Measurements from ENCODE around the gene KIF1A. TPM values are rescaled to one million over a fixed set of nuclear protein-coding genes. Genes with fewer than 3 reads are reported as not detected.

Gene KIF1A
- total RNA-seq, 1 experiment from 2014 or later: not detected

- Histone ChIP-seq H3K27ac (ENCODE audit: low read length) (no peak overlapping the region), H3F3A (ENCODE audit: low read length, unreplicated experiment) (no peaks in the 10 kb centered on the region), H2AFZ (ENCODE audit: low read length) (no peak overlapping the region), H3K9me3 (ENCODE audit: low read length) (no peaks in the 10 kb centered on the region), H3K36me3 (ENCODE audit: low read depth, low read length) (no peaks in the 10 kb centered on the region), H3K9me2 (replicated peaks; ENCODE audit: low read length) (no peaks in the 10 kb centered on the region), H3K79me2 (ENCODE audit: low read length) (no peaks in the 10 kb centered on the region), H3K27me3 (ENCODE audit: low read length) (peaks cover 36% of the 10 kb centered on the region), H3K9ac (ENCODE audit: low read length) (no peak overlapping the region), H3K4me1 (ENCODE audit: insufficient read depth, low read length) (no peaks in the 10 kb centered on the region), H4K20me1 (ENCODE audit: low read length) (no peaks in the 10 kb centered on the region), H3K4me3 (ENCODE audit: low read length) (no peak overlapping the region), H3K4me2 (ENCODE audit: low read length) (no peak overlapping the region)
- intact Hi-C loops (cut with micrococcal nuclease): no loop called here
- no TSS peak for BruUV-seq (replicated peaks)
- ATAC-seq (no peak), DNase-seq (no peak)
- TF ChIP-seq EZH2phosphoT487 (IDR thresholded peaks at IDR 0.05; ENCODE audit: borderline replicate concordance, low read length): no peak
- TF ChIP-seq CTCF (conservative IDR thresholded peaks at IDR 0.05; ENCODE audit: low read depth, low read length): no peak
- TF ChIP-seq EZH2 (IDR thresholded peaks at IDR 0.05; ENCODE audit: low read length, unreplicated experiment): no peak
- ChIA-PET CTCF (no interaction called here), POLR2A (ENCODE audit: unreplicated experiment) (no interaction called here)
These were observed 13.8 kb upstream of the KIF1A start for GRCh38 chr2:240833724-240834285.

GRCh38 chr2:240832921-240833494 is 13.0 kb upstream of the KIF1A start:
- ATAC-seq: no peak
- BruUV-seq (replicated peaks): no TSS peak
- no peaks in the 10 kb centered on the region for H3F3A ChIP-seq (ENCODE audit: low read length, unreplicated experiment)
- no peak overlapping the region for H3K27ac ChIP-seq (ENCODE audit: low read length)
- no peaks in the 10 kb centered on the region for H3K9me2 ChIP-seq (replicated peaks; ENCODE audit: low read length)
- H2AFZ ChIP-seq (ENCODE audit: low read length): no peak overlapping the region
- no peak overlapping the region for H3K4me3 ChIP-seq (ENCODE audit: low read length)
- intact Hi-C loops (cut with micrococcal nuclease): no loop called here
- H3K9ac ChIP-seq (ENCODE audit: low read length): no peak overlapping the region
- DNase-seq: no peak
- no peaks in the 10 kb centered on the region for H4K20me1 ChIP-seq (ENCODE audit: low read length)
- POLR2A ChIA-PET (ENCODE audit: unreplicated experiment): no interaction called here
- no peaks in the 10 kb centered on the region for H3K79me2 ChIP-seq (ENCODE audit: low read length)
- TF ChIP-seq EZH2 (IDR thresholded peaks at IDR 0.05; ENCODE audit: low read length, unreplicated experiment): no peak
- no peak for TF ChIP-seq EZH2phosphoT487 (IDR thresholded peaks at IDR 0.05; ENCODE audit: borderline replicate concordance, low read length)
- TF ChIP-seq CTCF (conservative IDR thresholded peaks at IDR 0.05; ENCODE audit: low read depth, low read length): no peak
- peaks cover 43% of the 10 kb centered on the region for H3K27me3 ChIP-seq (ENCODE audit: low read length)
- no peak overlapping the region for H3K4me2 ChIP-seq (ENCODE audit: low read length)
- CTCF ChIA-PET: no interaction called here
- H3K36me3 ChIP-seq (ENCODE audit: low read depth, low read length): no peaks in the 10 kb centered on the region
- H3K9me3 ChIP-seq (ENCODE audit: low read length): no peaks in the 10 kb centered on the region
- H3K4me1 ChIP-seq (ENCODE audit: insufficient read depth, low read length): no peaks in the 10 kb centered on the region

GRCh38 chr2:240832205-240832727 is 12.2 kb upstream of the KIF1A start:
- Histone ChIP-seq H3K4me3 (ENCODE audit: low read length) (peak overlapping the region; percentile 38), H4K20me1 (ENCODE audit: low read length) (no peaks in the 10 kb centered on the region), H2AFZ (ENCODE audit: low read length) (peak overlapping the region; percentile 61), H3K9me2 (replicated peaks; ENCODE audit: low read length) (no peaks in the 10 kb centered on the region), H3K27ac (ENCODE audit: low read length) (no peak overlapping the region), H3F3A (ENCODE audit: low read length, unreplicated experiment) (no peaks in the 10 kb centered on the region), H3K4me2 (ENCODE audit: low read length) (peak overlapping the region; percentile 71), H3K27me3 (ENCODE audit: low read length) (peaks cover 50% of the 10 kb centered on the region), H3K4me1 (ENCODE audit: insufficient read depth, low read length) (no peaks in the 10 kb centered on the region), H3K79me2 (ENCODE audit: low read length) (no peaks in the 10 kb centered on the region), H3K9me3 (ENCODE audit: low read length) (no peaks in the 10 kb centered on the region), H3K9ac (ENCODE audit: low read length) (no peak overlapping the region), H3K36me3 (ENCODE audit: low read depth, low read length) (no peaks in the 10 kb centered on the region)
- peak; percentile 71 for DNase-seq
- CTCF ChIA-PET: no interaction called here
- TF ChIP-seq EZH2 (IDR thresholded peaks at IDR 0.05; ENCODE audit: low read length, unreplicated experiment) (no peak), CTCF (conservative IDR thresholded peaks at IDR 0.05; ENCODE audit: low read depth, low read length) (no peak), EZH2phosphoT487 (IDR thresholded peaks at IDR 0.05; ENCODE audit: borderline replicate concordance, low read length) (no peak)
- no TSS peak for BruUV-seq (replicated peaks)
- intact Hi-C loops (cut with micrococcal nuclease): no loop called here
- peak; percentile 80 for ATAC-seq
- POLR2A ChIA-PET (ENCODE audit: unreplicated experiment): no interaction called here
